ENCODE results near the gene BUB1B. TPM values are rescaled to one million over a fixed set of nuclear protein-coding genes. Genes with fewer than 3 reads are reported as not detected.

BUB1B gene
- total RNA-seq, 3 donors from 2014 or later (not counting 1 experiment from before 2014, with no cell fraction given) = 0.75 to 2.4 (median 1.9) TPM

GRCh38 chr15:40229316-40229715, 68.4 kb downstream of the BUB1B start:
- H3K9me3 ChIP-seq (ENCODE audit: control insufficient read depth, insufficient read depth, low read length) = no peaks in the 10 kb centered on the region
- no peaks in the 10 kb centered on the region for H3K4me1 ChIP-seq (ENCODE audit: control insufficient read depth, insufficient read depth, low read length)
- H3K27me3 Mint-ChIP-seq (ENCODE audit: low read depth in 2 of 2) = no peaks in the 10 kb centered on the region
- no peaks in the 10 kb centered on the region for H3K4me1 Mint-ChIP-seq
- no peaks in the 10 kb centered on the region for H3K27me3 ChIP-seq (ENCODE audit: control insufficient read depth, insufficient read depth, low read length)
- TF ChIP-seq, protein P1, sequence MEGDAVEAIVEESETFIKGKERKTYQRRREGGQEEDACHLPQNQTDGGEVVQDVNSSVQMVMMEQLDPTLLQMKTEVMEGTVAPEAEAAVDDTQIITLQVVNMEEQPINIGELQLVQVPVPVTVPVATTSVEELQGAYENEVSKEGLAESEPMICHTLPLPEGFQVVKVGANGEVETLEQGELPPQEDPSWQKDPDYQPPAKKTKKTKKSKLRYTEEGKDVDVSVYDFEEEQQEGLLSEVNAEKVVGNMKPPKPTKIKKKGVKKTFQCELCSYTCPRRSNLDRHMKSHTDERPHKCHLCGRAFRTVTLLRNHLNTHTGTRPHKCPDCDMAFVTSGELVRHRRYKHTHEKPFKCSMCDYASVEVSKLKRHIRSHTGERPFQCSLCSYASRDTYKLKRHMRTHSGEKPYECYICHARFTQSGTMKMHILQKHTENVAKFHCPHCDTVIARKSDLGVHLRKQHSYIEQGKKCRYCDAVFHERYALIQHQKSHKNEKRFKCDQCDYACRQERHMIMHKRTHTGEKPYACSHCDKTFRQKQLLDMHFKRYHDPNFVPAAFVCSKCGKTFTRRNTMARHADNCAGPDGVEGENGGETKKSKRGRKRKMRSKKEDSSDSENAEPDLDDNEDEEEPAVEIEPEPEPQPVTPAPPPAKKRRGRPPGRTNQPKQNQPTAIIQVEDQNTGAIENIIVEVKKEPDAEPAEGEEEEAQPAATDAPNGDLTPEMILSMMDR (IDR thresholded peaks at IDR 0.05) = no peak
- H3K9me3 Mint-ChIP-seq = no peaks in the 10 kb centered on the region
- no peak overlapping the region for H3K4me3 Mint-ChIP-seq
- H3K36me3 Mint-ChIP-seq = no peaks in the 10 kb centered on the region
- DNase-seq (no peak), ATAC-seq (no peak)
- H3K27ac ChIP-seq (ENCODE audit: low read length) = no peak overlapping the region
- intact Hi-C loops (cut with micrococcal nuclease) = no loop called here
- no peak overlapping the region for H3K4me3 ChIP-seq (ENCODE audit: low read length)
- 100% methylated on average over 5 of the region's 5 CpGs for WGBS (ENCODE audit: insufficient coverage)
- no peak overlapping the region for H3K27ac Mint-ChIP-seq
- H3K36me3 ChIP-seq (ENCODE audit: control insufficient read depth, insufficient read depth, low read length) = no peaks in the 10 kb centered on the region

DNA sequence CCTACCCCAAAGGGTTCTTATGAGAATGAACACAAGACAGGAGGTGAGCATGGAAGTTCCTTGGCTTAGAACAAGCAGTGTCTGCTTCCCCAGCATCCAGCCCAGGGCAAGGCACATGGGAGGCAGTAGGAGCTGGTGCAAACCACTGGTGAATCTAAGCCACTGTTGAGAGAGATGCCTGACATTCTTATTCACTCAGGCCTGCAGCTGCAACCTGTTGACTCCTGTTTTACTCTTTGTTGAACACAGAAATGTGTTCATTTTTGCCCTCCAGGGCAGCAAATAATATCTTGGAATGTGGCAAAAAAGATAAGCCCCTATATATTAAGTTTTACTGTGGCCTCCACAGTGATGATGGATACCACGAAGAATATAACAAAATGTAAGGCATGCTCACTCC, 69.1 kb downstream of the BUB1B start:
- H3K4me1 Mint-ChIP-seq = no peaks in the 10 kb centered on the region
- no peak for ATAC-seq
- H3K9me3 Mint-ChIP-seq = no peaks in the 10 kb centered on the region
- DNase-seq = no peak
- peaks cover 2% of the 10 kb centered on the region for H3K4me1 ChIP-seq (ENCODE audit: control insufficient read depth, insufficient read depth, low read length)
- WGBS (ENCODE audit: insufficient coverage) = no CpG with 5 or more reads among the region's 1 CpG
- intact Hi-C loops (cut with micrococcal nuclease) = no loop called here
- no peaks in the 10 kb centered on the region for H3K36me3 Mint-ChIP-seq
- H3K27me3 Mint-ChIP-seq (ENCODE audit: low read depth in 2 of 2) = no peaks in the 10 kb centered on the region
- H3K27ac Mint-ChIP-seq = no peak overlapping the region
- H3K27me3 ChIP-seq (ENCODE audit: control insufficient read depth, insufficient read depth, low read length) = no peaks in the 10 kb centered on the region
- no peaks in the 10 kb centered on the region for H3K9me3 ChIP-seq (ENCODE audit: control insufficient read depth, insufficient read depth, low read length)
- no peak overlapping the region for H3K27ac ChIP-seq (ENCODE audit: low read length)
- H3K36me3 ChIP-seq (ENCODE audit: control insufficient read depth, insufficient read depth, low read length) = no peaks in the 10 kb centered on the region
- H3K4me3 ChIP-seq (ENCODE audit: low read length) = no peak overlapping the region
- TF ChIP-seq, protein P1 (IDR thresholded peaks at IDR 0.05) = no peak
- H3K4me3 Mint-ChIP-seq = no peak overlapping the region

DNA sequence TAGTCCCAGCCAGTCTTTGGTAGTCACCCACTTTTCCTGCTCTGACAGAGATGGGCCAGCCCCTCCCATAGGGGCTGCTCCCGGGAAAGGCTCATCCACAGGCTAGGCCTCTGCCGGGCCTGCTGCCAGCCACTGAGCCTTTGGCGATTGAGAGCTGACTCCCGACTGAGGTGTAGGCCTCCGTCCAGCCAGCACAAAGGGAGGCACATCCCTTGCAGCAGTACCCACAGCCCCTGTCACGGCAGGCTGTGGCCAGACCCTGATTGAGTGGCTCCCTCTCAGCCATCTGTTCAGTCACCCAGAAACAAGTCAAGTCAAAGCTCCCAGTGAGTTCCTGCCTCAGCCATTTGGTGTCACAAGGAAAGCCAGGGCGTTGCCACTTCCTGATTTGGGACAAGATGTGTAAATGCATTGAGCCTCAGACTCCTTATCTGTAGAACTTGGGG, 71.8 kb downstream of the BUB1B start:
- DNase-seq (no peak), ATAC-seq (no peak)
- H3K4me1 Mint-ChIP-seq = no peaks in the 10 kb centered on the region
- no peak overlapping the region for H3K4me3 Mint-ChIP-seq
- H3K9me3 ChIP-seq (ENCODE audit: control insufficient read depth, insufficient read depth, low read length) = no peaks in the 10 kb centered on the region
- TF ChIP-seq, protein P1 (IDR thresholded peaks at IDR 0.05) = no peak
- H3K36me3 ChIP-seq (ENCODE audit: control insufficient read depth, insufficient read depth, low read length) = no peaks in the 10 kb centered on the region
- H3K4me3 ChIP-seq (ENCODE audit: low read length) = no peak overlapping the region
- no peaks in the 10 kb centered on the region for H3K36me3 Mint-ChIP-seq
- intact Hi-C loops (cut with micrococcal nuclease) = no loop called here
- H3K27ac ChIP-seq (ENCODE audit: low read length) = no peak overlapping the region
- peaks cover 5% of the 10 kb centered on the region for H3K4me1 ChIP-seq (ENCODE audit: control insufficient read depth, insufficient read depth, low read length)
- peaks cover 3 to 7% of the 10 kb centered on the region in 2 donors for H3K27me3 Mint-ChIP-seq (ENCODE audit: low read depth in 2 of 2)
- H3K9me3 Mint-ChIP-seq = no peaks in the 10 kb centered on the region
- no peak overlapping the region for H3K27ac Mint-ChIP-seq
- WGBS (ENCODE audit: insufficient coverage) = 88% methylated on average over 7 of the region's 7 CpGs
- H3K27me3 ChIP-seq (ENCODE audit: control insufficient read depth, insufficient read depth, low read length) = no peaks in the 10 kb centered on the region

Data from natural killer cell (primary cell).